GM21529 (cell line): ENCODE results near the gene ASAH2.
A peak's percentile ranks its signal among the peaks of the same experiment; 100 is the strongest.
"Not testable (repeated sequence)": the region's sequence is repeated elsewhere in the genome, so short reads cannot be mapped to it uniquely, and the experiment has no call there.

Experiments
- ATAC-seq: cut with Tn5 transposase; IDR thresholded peaks from one replicate; pipeline ENCODE4 v1.9.1; 2021; ENCODE audit not compliant: unreplicated experiment

The ASAH2 gene

DNA sequence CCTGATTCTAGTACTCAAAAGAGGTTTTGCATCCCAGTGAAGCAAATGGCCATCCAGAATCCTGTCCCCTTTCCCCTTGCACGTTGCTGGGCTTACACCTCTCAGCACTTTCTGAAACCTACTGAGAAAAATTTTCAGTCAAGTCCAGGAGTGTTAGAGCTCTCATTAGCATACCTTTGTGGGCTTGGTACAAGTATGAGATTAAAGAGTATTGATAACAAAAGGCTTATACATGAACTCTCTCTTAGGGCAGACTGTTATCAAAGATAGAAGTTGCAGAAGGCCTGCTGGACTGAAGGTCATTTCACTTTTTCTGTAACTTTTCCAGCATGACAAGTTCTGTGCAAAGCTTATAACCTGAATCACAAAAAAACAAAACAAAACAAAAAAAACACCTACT, at the start of gene ASAH2:
ASAH2 (minus strand) TSS at position 123 of the 400 bp plus-strand sequence. CDS start 2,906 bp downstream, outside the sequence.
- ATAC-seq = no peak

- no peak for ATAC-seq
These were observed 48.8 kb upstream of the ASAH2 start for GRCh38 chr10:50299948-50300669.

GRCh38 chr10:50295367-50295766, 44.1 kb upstream of the ASAH2 start:
- no peak for ATAC-seq

- ATAC-seq = no peak
These were observed 43.3 kb upstream of the ASAH2 start for GRCh38 chr10:50294582-50294981.

- no peak for ATAC-seq
These were observed 42.4 kb upstream of the ASAH2 start for GRCh38 chr10:50293513-50294313.

DNA sequence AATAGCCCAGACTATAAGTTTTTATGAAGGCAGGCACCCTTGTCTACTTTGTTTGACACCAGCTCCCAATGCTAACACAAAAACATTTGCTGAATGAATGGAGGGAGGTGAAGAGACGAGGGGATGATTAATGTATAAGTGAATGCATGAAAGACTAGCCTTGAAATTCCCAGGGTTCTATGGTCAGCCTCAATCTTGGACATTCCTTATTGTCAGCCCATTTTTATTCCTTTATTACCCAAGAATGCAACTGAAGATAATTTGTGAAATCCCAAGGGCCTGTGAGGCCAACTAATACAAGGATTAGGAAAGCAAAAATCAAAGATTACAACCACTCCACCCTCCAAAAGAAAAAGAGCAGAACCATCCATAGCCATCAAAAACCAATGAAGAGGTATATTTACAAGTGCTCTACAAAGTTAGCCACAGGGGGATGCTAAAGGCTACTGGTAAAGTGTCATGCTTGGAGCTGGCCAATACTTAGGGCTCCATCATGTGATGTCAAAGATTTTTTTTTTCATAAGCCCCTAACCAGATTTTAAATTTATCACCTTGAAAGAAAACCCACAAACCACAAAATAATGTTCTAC, 40.0 kb upstream of the ASAH2 start:
- no peak for ATAC-seq

DNA sequence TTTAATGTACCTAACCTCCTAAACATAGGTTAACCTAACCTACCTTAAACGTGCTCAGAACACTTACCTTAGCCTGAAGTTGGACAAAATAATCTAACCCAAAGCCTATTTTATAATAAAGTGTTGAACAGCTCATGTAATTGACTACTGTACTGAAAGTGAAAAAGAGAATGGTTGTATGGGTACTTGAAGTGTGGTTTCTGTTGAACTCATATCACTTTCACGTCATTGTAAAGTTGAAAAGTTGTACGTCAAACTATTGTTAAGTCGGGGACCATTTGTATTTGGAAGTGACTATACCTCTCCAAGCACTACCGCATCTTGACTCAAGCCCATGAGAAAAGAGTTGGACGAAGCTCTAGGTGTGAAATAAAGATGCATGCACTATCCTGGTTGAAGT, 37.9 kb upstream of the ASAH2 start:
- ATAC-seq = no peak

DNA sequence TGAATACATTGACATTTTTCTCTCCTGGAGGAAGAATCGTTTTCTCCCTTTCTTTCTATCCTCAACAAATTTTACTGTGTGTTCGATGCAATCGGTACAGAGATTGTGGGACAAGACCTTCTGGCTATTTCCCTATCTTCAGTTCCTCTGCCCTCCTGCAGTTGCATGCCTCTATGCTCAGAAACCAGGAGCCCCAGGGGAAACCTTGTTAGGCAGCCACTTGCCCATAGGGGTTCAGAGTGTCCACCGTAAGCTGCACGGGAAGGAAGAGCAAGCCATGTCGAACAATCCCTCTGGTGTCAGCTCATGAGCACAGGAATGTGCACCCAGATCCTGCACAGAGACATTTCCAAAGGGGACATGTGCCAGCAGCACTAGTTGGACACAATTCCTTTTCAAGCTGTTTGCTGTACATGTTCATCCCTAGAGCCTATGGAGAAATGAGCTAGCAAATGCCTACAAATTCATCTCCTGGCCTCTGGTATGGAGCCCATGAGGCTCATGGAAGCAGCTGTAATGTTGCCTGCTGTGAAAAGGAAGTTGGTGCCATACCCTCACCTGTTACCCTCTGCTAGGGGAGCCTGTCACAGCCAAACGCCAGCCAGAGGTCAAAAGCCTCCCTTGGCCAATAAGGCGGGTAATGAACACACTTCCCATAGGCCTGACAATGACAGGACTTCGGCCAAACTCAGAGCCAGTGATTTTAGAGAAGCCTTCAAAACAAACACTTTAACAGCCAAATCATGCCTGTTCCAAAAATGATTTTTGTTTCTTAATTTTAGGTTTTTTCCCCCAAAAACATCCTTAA, 35.9 kb upstream of the ASAH2 start:
- no peak for ATAC-seq

DNA sequence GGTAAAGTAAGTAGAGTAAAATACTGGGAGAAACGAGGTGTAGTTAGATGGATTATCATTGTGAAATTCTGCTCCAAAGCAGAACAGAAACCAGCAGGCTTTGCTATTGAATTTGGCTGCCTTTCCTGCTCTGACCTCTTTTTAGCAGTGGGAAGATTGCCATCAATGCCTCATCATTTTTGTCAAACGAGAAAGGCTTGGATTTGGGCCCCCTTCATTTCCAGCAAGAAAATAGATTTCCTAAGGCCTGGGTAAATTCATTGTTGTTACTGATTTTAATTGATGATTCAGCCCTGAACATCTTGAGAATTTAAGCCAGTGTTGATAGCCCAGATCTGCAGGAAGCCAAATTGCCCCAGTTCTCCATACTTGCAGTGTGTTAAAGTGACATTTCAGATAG, 35.2 kb upstream of the ASAH2 start:
- ATAC-seq = no peak

- ATAC-seq = no peak
These were observed 30.7 kb upstream of the ASAH2 start for GRCh38 chr10:50281967-50282522.

- ATAC-seq = no peak
These were observed 30.1 kb upstream of the ASAH2 start for GRCh38 chr10:50281210-50281966.

DNA sequence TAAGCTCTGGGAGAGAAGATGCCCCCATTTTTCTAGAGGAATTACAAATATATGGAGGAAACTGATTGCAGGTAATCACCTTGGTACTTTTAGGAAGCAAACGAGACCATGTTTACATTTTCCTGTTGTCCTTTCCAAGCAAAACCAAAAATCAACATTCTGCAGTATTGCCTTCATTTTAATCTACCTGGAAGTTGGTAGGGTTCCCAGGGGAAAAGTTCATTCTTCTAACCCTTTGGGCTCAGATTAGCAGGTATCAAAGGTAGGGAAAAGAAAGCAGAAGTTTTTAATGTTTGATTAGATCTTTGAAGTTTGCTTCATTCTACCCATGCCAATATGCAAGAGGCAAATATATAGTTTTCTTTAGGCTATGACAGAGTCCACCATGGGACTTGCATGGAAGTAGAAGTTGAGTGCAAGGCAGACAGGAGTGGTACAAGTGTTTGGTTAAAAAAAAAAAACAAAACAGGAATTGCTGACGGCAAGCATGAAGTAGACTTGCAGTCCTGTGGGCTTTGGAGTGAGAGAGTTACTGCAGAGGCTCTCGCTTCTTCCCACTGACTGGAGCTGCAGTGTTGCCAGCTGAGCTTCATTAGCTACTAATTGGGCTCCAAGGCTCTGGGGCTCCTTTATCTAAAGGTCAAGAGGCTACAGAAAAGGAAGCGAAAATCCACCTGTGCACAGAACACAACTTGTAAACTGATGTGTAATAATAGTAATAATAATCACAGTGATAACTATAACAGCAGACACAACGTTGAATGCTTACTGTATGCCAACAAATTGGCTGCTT, 28.9 kb upstream of the ASAH2 start:
- ATAC-seq = no peak

- no peak for ATAC-seq
These were observed 28.2 kb upstream of the ASAH2 start for GRCh38 chr10:50279489-50279888.

- peak; percentile 78 for ATAC-seq
These were observed 24.4 kb upstream of the ASAH2 start for GRCh38 chr10:50275650-50276235.

GRCh38 chr10:50272531-50272930, 21.2 kb upstream of the ASAH2 start:
- ATAC-seq = no peak

- no peak for ATAC-seq
These were observed 20.4 kb upstream of the ASAH2 start for GRCh38 chr10:50271564-50272250.

- not testable (repeated sequence) for ATAC-seq
These were observed 16.6 kb upstream of the ASAH2 start for GRCh38 chr10:50267877-50268276.

GRCh38 chr10:50262625-50263024, 11.3 kb upstream of the ASAH2 start:
- ATAC-seq = not testable (repeated sequence)
